OCI-LY7 (cell line): ENCODE results near the gene EEF1B2.
"Not testable (repeated sequence)": the region's sequence is repeated elsewhere in the genome, so short reads cannot be mapped to it uniquely, and the experiment has no call there.

ENCODE experiments used
- EZH2phosphoT487 ChIP-seq: fragments of 200-600 bp; sonication (generic); IDR thresholded peaks from 2 replicates; pipeline ENCODE4 v1.6.1; 2018; ENCODE audit warnings: low read depth, borderline replicate concordance, mild to moderate bottlenecking, mixed run types, antibody characterized with exemption, low read length, moderate library complexity, mixed read lengths
- TF ChIP-seq, protein P1 (sequence below): fragments of 200-600 bp; sonication (generic); conservative IDR thresholded peaks from 2 replicates; pipeline ENCODE4 v1.5.1; 2014; ENCODE audit warnings: mild to moderate bottlenecking, antibody characterized with exemption, low read length, moderate library complexity, mixed read lengths

DNA sequence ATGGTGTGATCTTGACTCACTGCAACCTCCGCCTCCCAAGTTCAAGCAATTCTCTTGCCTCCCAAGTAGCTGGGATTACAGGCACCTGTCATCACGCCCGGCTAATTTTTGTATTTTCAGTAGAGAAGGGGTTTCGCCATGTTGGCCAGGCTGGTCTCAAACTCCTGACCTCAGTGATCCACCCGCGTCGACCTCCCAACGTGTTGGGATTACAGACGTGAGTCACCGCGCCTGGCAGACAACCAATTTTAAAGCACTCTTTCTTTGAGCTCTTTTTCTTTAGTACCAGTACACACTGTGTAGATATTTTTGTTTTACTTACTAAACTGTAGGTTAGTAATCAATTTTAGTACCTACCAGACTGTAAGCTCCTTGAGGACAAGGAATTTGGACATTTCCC, 2.7 kb upstream of the EEF1B2 start:
- TF ChIP-seq, protein P1, sequence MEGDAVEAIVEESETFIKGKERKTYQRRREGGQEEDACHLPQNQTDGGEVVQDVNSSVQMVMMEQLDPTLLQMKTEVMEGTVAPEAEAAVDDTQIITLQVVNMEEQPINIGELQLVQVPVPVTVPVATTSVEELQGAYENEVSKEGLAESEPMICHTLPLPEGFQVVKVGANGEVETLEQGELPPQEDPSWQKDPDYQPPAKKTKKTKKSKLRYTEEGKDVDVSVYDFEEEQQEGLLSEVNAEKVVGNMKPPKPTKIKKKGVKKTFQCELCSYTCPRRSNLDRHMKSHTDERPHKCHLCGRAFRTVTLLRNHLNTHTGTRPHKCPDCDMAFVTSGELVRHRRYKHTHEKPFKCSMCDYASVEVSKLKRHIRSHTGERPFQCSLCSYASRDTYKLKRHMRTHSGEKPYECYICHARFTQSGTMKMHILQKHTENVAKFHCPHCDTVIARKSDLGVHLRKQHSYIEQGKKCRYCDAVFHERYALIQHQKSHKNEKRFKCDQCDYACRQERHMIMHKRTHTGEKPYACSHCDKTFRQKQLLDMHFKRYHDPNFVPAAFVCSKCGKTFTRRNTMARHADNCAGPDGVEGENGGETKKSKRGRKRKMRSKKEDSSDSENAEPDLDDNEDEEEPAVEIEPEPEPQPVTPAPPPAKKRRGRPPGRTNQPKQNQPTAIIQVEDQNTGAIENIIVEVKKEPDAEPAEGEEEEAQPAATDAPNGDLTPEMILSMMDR, result not testable (repeated sequence)
- not testable (repeated sequence) for TF ChIP-seq EZH2phosphoT487
